K562 (cell line): ENCODE results near the gene RYR1. TPM values are rescaled to one million over a fixed set of nuclear protein-coding genes. Genes with fewer than 3 reads are reported as not detected.

Source experiments
- ATF7 ChIP-seq: fragments of 450-650 bp; IDR thresholded peaks from 2 replicates; pipeline ENCODE4 v1.7.1; 2014; ENCODE audit warnings: mild to moderate bottlenecking, moderate library complexity
- BRD4 ChIP-seq: fragments of 200-600 bp; sonication (generic); IDR thresholded peaks from 2 replicates; pipeline ENCODE4 v1.6.1; 2017; ENCODE audit warnings: inconsistent platforms
- CEBPB ChIP-seq: fragments of 450-650 bp; IDR thresholded peaks from 2 replicates; pipeline ENCODE4 v1.6.1; 2016; ENCODE audit warnings: missing genetic modification characterization, missing compliant biosample characterization
- CHAMP1 ChIP-seq: fragments of 450-650 bp; IDR thresholded peaks from 2 replicates; pipeline ENCODE4 v1.6.1; 2016; ENCODE audit warnings: mild to moderate bottlenecking
- FOSL1 ChIP-seq: fragments of 200-800 bp; sonication (Bioruptor generic); conservative IDR thresholded peaks from 2 replicates; pipeline ENCODE4 v1.6.1; 2016; ENCODE audit warnings: missing genetic modification characterization, missing compliant biosample characterization
- KLF16 ChIP-seq: IDR thresholded peaks from 2 replicates; pipeline ENCODE4 v1.6.1; 2016; ENCODE audit warnings: antibody characterized with exemption
- RBM17 ChIP-seq: fragments of 200-400 bp; formaldehyde crosslinking; IDR thresholded peaks from 2 replicates; pipeline ENCODE4 v1.6.1; 2017; ENCODE audit warnings: low read depth, mild to moderate bottlenecking, low read length, borderline replicate concordance
- RFX7 ChIP-seq: fragments of 250-450 bp; sonication (Bioruptor Pico); IDR thresholded peaks from 2 replicates; pipeline ENCODE4 v1.5.1; 2021; ENCODE audit warnings: mild to moderate bottlenecking
- TAF7 ChIP-seq: fragments of 450-650 bp; IDR thresholded peaks from 2 replicates; pipeline ENCODE4 v1.6.1; 2016; ENCODE audit warnings: missing genetic modification characterization, missing compliant biosample characterization
- ZNF277 ChIP-seq: fragments of 250-450 bp; sonication (Bioruptor Pico); IDR thresholded peaks from 2 replicates; pipeline ENCODE4 v1.8.0; 2022; ENCODE audit warnings: inconsistent platforms, mild to moderate bottlenecking, moderate library complexity, borderline replicate concordance
- ZNF282 ChIP-seq: sonication (generic); formaldehyde crosslinking; IDR thresholded peaks from 2 replicates; pipeline ENCODE4 v1.8.1; 2023; ENCODE audit warnings: missing genetic modification reagents
- ZNF668 ChIP-seq: fragments of 250-450 bp; sonication (Bioruptor Pico); IDR thresholded peaks from 2 replicates; pipeline ENCODE4 v1.8.0; 2022; ENCODE audit warnings: mild to moderate bottlenecking, inconsistent platforms
- polyA plus RNA-seq, 8 experiments: library from polyadenylated mRNA; depleted of rRNA in 4 of 8; stranded (reverse) in 5 of 8; unstranded in 3 of 8; fragments of >200 nt; fragmentation: Nextera tagmentation in 2 of 8; fragmentation: Illumina TruSeq in 1 of 8; extraction: Ambion mirVana in 2 of 8; extraction: Trizol in 1 of 8; gene quantifications; 2 replicates each; pipeline versions ENCODE4 v1.2.1 to v1.2.3, GENCODE V29; 2011 to 2014; ENCODE audit warnings: inconsistent platforms in 1 of 8, missing spikeins in 1 of 8
- total RNA-seq, 7 experiments: library from RNA; depleted of rRNA in 6 of 7; stranded (reverse); fragments of >200 nt in 6 of 7; fragmentation: Illumina TruSeq in 2 of 7; extraction: Trizol in 2 of 7; gene quantifications; 2 replicates each; pipeline versions ENCODE4 v1.2.1 to v1.2.3, GENCODE V29; 2011 to 2021; ENCODE audit warnings: low replicate concordance in 1 of 7
- TF ChIP-seq, protein P1 (sequence below): fragments of 450-650 bp; formaldehyde crosslinking; IDR thresholded peaks from 2 replicates; pipeline ENCODE4 v1.4.0; 2022; ENCODE audit warnings: missing genetic modification characterization
- TF ChIP-seq, protein P2 (sequence below): fragments of 450-650 bp; IDR thresholded peaks from 2 replicates; pipeline ENCODE4 v1.6.1; 2016; ENCODE audit warnings: low read depth, mild to moderate bottlenecking, moderate library complexity
- TF ChIP-seq, protein P3 (sequence below): fragments of 450-650 bp; IDR thresholded peaks from one replicate; pipeline ENCODE4 v1.6.1; 2018; ENCODE audit warnings: mild to moderate bottlenecking, moderate library complexity; ENCODE audit not compliant: partially characterized antibody
- TF ChIP-seq, protein P4 (sequence below): fragments of 250-450 bp; sonication (Bioruptor Pico); IDR thresholded peaks from 2 replicates; pipeline ENCODE4 v1.5.0; 2021

Gene RYR1
- total and polyA plus RNA-seq, 9 of the 15 experiments (the other 6 are each of a cell fraction or from before 2014, with no cell fraction given) = 0.11 to 7.4 (median 3.7) TPM

DNA sequence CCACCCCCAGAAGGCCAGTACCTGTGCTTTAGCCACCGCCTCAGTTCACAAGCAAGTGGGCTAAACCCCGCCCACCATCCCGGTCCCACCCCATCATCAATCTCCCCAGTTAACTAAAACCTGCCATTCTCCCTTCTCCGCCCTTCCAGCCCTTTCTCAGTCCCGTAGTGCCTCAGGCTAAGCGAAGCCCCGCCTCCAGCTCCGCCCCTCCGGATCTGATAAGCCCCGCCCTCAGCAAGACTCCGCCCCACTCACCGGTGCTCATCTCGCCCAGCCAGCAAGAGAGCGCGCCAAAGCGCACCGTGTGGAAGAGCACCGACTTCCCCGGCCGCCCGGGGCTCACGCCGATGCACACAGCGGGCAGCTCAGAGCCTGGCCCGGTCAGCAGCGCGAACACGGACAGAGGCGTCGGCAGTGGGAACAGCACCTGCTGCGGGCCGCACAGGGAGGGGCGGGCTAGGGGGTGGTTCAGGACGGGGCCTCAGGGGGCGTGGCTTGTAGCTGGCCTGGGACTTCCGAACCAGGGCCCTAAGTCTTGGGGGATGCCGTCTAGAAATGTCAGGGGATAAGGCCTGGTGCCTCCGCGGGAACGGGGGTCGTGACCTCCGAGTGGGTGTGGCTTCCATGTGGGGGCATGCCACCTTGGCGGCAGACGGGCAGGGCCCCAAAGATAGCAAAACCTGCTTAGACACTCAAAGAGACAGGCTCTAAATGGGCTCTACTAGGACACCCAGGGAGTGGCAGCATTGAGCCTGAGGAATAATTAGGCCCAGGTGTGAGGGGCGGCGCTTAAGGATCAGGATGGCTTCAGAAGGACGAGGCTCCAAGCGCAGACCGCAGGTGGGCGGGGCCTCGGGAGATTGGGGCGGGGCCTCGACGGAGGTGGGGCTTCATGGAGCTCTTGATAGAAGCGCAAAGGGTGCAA lies 162.8 kb downstream of the RYR1 start (continued):
- TF ChIP-seq BRD4 (no peak), ATF7 (0 out of 2 replicates have a peak, but pooled peaks have one; percentile 14), CHAMP1 (no peak), CEBPB (tag) (no peak), TAF7 (no peak), RFX7 (CRISPR knock-in tag) (no peak), KLF16 (no peak), RBM17 (no peak), FOSL1 (tag) (no peak), ZNF668 (no peak), ZNF277 (CRISPR knock-in tag) (no peak), ZNF282 (no peak)
- TF ChIP-seq, protein P1, sequence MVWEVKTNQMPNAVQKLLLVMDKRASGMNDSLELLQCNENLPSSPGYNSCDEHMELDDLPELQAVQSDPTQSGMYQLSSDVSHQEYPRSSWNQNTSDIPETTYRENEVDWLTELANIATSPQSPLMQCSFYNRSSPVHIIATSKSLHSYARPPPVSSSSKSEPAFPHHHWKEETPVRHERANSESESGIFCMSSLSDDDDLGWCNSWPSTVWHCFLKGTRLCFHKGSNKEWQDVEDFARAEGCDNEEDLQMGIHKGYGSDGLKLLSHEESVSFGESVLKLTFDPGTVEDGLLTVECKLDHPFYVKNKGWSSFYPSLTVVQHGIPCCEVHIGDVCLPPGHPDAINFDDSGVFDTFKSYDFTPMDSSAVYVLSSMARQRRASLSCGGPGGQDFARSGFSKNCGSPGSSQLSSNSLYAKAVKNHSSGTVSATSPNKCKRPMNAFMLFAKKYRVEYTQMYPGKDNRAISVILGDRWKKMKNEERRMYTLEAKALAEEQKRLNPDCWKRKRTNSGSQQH (CRISPR knock-in tag) = peak; percentile 10; the same call in 1 of the 2 replicates
- TF ChIP-seq, protein P2, sequence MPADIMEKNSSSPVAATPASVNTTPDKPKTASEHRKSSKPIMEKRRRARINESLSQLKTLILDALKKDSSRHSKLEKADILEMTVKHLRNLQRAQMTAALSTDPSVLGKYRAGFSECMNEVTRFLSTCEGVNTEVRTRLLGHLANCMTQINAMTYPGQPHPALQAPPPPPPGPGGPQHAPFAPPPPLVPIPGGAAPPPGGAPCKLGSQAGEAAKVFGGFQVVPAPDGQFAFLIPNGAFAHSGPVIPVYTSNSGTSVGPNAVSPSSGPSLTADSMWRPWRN = no peak
- TF ChIP-seq, protein P3, sequence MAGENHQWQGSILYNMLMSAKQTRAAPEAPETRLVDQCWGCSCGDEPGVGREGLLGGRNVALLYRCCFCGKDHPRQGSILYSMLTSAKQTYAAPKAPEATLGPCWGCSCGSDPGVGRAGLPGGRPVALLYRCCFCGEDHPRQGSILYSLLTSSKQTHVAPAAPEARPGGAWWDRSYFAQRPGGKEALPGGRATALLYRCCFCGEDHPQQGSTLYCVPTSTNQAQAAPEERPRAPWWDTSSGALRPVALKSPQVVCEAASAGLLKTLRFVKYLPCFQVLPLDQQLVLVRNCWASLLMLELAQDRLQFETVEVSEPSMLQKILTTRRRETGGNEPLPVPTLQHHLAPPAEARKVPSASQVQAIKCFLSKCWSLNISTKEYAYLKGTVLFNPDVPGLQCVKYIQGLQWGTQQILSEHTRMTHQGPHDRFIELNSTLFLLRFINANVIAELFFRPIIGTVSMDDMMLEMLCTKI = no peak
- TF ChIP-seq, protein P4, sequence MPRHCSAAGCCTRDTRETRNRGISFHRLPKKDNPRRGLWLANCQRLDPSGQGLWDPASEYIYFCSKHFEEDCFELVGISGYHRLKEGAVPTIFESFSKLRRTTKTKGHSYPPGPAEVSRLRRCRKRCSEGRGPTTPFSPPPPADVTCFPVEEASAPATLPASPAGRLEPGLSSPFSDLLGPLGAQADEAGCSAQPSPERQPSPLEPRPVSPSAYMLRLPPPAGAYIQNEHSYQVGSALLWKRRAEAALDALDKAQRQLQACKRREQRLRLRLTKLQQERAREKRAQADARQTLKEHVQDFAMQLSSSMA (CRISPR knock-in tag) = no peak
